GM18519 (cell line): ENCODE data around the gene SOHLH1.

ENCODE experiments used
- ATAC-seq: cut with Tn5 transposase; IDR thresholded peaks from one replicate; pipeline ENCODE4 v1.9.1; 2021; ENCODE audit warnings: mild to moderate bottlenecking, moderate library complexity; ENCODE audit not compliant: unreplicated experiment, low FRiP score

Gene SOHLH1

DNA sequence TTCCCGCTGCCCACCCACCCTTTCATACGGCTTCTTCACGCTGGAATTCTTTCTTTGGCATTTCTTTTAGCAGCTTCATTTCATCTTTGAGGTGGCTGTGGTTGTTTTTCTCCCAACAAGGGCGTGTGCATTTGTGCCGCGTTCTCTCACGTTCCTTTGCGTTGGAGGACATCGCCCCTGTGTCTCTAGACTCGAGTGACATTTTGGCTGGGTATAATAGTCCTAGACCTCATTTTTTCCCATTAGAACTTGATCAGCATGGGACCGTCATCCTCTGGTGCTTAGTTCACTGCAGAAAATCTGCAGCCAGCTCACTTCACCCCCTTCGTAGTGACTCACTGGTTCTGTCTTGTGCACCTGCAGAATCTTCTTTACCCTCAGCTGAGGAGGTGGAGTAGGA is 32.2 kb upstream of the SOHLH1 start:
- no peak for ATAC-seq

GRCh38 chr9:135729480-135729879 is 30.2 kb upstream of the SOHLH1 start:
- ATAC-seq = no peak

GRCh38 chr9:135728436-135729110 is 29.3 kb upstream of the SOHLH1 start:
- no peak for ATAC-seq

DNA sequence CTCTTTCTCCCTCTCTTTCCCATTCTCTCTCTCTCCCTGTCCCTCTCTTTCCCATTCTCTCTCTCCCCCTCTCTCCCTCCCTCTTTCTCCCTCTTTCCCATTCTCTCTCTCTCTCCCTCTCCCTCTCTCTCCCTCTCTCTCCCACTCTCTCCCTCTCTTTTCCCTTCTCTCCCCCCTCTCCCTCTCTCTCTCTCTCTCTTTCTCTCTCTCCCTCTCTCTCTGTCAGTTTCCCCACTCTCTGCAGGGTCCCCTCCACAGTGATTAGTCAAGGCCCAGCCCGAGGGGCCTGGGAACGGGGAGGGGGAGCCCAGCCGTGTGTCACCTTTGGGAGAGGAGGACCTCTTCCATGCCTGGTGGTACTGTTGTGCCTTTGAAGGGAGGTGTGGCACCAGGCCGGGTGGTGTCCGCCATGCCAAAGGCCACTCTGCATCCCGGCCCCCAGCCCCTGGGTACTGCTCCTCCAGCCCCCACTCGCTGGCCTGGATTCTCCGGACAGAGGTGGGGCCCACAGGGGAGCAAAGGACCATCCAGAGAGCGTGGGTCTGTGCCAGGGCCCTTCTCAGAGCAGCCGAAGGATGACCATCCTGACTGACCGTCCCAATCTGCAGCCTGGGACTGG is 28.1 kb upstream of the SOHLH1 start:
- ATAC-seq = no peak

DNA sequence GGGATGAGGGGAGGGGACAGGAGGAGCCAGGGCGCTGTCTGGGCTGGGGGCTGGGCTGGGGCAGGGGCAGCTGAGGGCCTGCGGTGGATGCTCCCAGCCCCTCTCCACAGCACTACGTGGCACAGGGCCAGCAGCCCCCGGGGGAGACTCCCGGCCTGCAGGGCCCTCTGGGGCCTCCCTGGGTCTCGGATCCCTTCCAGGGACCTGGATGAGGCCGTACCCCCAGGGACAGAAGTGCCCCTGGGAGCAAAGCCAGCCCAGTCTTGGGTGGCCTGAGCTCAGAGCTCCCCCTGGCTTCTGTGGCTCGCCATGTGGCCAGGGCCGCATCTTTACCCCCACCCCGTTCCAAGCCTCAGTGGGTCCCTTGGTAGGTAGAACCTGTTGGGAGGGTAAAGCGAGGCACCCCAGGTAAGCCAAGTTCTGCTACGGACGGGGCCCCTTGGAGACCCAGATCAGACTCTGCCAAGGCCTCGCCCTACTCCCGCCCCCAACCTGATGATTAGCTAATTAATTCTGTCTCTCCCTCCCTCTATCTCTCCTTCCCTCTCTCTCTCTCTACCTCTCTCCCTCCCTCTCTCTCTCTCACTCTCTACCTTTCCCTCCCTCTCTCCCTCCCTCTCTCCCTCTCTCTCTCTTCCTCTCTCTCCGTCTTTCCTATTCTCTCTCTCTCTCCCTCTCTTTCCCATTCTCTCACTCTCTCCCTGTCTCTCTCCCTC is 27.0 kb upstream of the SOHLH1 start:
- ATAC-seq = no peak

DNA sequence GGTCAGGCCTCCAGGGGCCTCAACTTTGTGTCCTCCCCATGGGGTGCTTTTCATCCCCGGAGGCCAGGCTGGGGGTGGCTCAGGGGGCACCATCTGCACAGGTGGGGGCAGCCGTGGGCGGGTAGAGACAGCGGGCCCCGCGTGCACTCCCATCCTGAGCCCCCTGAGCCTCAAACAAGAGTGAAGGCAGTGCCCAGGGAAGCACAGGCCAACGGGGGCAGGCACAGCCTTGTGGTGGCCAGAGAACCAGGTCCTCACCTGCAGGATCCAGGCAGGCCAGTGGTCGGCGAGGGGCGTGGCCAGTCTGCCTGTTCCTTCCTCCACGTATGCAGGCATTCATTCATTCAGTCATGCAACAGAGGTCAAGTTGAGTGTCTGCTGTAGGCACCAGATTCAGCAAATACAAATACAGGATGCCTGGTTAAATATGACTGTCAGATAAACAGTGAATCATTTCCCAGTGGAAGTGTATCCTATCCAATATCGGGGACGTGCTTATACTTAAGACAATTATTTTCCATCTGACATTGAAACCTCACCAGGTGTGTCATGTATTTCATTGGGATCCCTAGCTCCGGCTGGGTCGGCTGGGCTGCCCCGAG is 25.0 kb upstream of the SOHLH1 start:
- no peak for ATAC-seq

GRCh38 chr9:135722365-135722764 is 23.1 kb upstream of the SOHLH1 start:
- ATAC-seq = no peak

DNA sequence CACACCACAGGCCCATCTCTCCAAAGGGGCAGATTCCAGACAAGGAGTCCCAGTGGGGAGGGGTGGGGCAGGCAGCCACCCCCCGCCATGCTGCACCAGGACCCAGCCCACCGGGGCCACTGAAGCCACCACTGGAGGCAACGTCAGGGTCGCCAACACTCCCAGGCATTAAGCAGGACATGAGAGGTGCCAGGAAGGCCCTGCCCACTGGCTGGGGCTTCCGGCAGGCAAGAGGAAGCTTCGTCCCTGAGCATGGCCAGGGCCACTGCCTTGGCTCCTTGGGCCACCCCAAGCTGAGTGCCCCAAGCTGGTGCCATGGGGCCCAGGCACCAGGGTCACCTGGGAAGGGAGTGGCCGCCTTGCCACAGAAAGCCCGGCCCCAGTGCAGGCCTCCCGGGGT is 20.2 kb upstream of the SOHLH1 start:
- no peak for ATAC-seq

DNA sequence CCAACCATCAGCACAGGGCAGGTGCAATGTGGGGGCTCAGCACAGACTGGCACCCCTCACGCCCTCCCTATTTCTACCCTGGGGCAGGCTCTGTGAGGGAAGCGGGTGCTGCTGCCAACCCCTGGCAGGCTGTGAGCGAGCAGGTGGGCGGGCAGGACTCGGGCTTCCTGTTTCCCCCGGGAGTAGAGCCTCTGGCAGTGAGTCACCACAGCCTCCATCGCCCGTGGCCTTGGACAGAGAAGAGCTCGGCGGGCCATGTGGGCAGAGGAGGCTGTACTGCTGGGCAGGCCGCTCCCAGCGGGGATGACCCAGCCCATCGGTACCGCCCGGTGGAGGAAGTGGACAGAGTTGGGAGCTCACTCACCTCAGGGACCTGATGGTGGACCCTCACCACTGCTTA is 19.3 kb upstream of the SOHLH1 start:
- ATAC-seq = no peak

GRCh38 chr9:135717410-135717809 is 18.1 kb upstream of the SOHLH1 start:
- ATAC-seq = no peak

DNA sequence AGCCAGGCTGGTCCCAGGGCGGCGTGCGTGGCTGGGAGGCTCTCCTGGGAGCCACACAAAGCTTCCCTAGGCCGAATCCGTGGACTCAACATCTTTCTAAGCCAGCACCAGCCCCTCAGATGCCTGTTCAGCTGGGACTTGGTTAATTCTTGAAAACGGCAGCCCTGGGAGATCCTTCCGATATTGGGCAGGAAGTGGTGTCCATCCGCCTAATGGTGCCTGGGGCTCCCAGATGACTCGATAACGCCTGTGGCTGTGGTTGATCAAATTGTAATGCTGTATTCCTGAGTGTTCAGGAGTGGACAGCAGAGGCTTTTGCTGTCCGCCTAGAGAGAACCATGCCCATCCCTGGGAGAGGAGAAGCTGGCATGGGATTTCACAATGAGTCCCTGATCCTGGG is 16.8 kb upstream of the SOHLH1 start:
- no peak for ATAC-seq

GRCh38 chr9:135715056-135715595 is 15.8 kb upstream of the SOHLH1 start:
- no peak for ATAC-seq

DNA sequence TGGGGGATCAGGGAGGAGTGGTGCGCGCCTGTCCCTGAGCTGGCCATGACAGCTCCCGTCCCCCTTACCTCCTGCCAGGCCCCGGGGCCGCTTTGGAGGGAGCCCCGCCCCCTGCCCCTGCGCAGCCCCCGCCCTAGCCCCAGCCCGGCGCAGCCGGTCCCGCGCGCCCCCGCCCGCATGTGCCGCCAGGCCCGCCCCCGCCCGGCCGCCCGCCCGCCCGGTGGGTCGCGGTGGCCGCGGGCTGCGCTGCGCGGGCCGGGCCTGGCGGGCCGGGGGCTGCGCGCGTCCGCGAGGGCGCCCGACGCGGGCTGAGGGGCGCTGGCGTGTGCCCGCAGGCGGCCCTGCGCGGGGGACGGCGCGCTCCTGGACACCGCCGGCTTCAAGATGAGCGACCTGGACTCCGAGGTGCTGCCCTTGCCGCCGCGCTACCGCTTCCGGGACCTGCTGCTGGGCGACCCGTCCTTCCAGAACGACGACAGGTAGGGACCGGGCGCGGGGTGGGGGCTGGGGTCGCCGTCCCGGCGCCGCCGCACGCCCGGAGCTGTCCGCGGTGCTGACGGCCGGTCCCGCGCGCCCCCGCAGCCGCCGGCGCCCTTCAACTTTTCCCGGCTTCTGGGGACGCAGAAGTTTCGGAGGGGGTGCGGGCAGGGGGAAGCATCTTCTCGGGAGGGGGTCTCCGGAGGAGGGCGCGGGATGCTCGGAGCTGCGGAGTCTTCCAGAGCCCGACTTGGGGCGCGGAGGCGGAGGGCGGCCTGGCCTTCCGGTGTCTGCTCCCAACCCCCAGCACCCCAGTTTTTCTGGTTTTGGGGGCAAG is 15.2 kb upstream of the SOHLH1 start:
- no peak for ATAC-seq

- no peak for ATAC-seq
These were observed 13.5 kb upstream of the SOHLH1 start for GRCh38 chr9:135712613-135713295.

GRCh38 chr9:135711881-135712280 is 12.6 kb upstream of the SOHLH1 start:
- no peak for ATAC-seq

- no peak for ATAC-seq
These were observed 12.1 kb upstream of the SOHLH1 start for GRCh38 chr9:135711391-135711790.

DNA sequence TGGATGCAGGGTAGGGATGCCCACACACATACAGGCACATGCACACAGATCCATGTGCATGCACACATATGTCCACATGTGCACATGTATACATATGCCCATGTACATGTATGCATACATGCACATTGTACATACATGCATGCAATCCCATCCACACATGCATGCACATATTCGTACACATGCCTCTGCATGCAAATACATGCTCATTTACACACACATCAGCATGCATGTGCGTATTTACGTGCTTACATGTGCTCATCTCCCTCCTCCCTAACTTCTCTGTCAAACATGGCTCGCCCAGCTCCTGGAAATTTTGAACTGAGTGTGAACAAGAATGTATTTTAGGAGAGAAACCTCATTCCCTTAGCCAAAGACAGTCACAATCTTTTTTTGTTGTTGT is 8.9 kb upstream of the SOHLH1 start:
- no peak for ATAC-seq

DNA sequence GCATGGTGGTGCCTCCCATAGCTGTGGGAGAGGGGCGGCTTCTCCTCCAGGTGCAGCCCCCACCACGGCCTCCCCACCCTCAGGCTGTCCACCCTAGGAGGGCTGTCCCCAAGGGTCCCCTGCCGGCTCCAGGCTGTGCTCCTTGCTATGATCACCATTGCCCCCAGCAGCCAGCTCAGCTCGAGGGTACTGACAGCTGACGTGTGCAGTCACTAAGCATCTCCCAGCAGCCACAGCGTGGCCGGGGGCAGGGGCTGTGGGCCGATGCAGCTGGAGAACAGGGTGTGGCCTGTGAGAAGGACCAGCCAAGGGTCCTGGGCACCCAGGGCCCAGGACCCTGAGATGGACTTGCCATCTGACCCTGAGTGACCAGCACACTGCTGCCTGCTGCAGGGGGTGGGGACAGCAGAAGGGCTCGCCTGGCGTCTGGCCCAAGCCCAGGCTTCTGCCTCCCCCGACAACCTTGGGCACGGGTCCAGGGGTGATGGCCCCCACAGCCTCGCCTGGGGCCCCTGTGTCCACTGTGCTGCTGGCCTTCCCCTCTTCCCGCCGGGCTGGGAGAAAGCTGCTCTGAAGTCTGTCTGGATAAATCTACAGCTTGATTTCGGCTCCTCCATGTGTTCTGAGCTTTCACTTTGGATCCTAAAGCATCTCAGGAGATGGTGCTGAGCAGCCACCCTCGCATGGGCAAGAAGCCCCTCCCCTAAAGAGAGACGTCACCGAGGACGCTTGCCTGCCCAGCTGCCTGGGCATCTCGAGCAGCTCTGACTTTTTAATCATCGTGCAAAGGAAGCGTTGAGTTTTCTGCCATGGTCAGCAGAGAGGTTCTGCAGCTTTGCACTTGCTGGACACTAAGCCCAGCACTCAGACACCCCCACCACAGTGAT is 8.2 kb upstream of the SOHLH1 start:
- ATAC-seq = no peak

DNA sequence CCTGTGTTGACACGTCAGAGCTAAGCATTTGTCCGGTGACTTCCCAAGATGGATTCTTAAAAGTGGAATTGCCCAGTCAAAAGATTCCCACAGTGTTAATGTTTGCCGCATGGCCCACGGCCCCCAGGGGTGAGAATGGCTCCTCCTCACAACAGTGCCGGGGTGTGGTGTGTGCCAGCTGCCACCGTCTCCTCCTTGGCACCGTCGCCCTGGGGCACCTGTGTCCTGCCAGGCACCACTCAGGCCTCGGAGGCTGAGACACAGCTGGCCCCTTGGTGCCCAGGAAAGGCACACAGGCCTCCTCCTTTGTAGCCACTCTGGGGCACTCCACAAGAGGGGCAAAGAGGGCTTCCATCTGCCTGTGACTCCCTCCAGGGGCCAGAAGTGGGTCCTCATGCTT is 7.0 kb upstream of the SOHLH1 start:
- ATAC-seq = no peak
